ENCODE measurements around the gene PDGFC. TPM values are rescaled to one million over a fixed set of nuclear protein-coding genes. Genes with fewer than 3 reads are reported as not detected.

The PDGFC gene
- total RNA-seq, 1 experiment from 2014 or later, result 4.5 TPM

GRCh38 chr4:156778093-156778492 lies 193.5 kb downstream of the PDGFC start:
- Mint-ChIP-seq H3K27ac (no peak overlapping the region), H3K9me3 (no peaks in the 10 kb centered on the region), H3K4me1 (peaks cover 4 to 6% of the 10 kb centered on the region in 2 experiments; a peak in 3 of 4 replicates), H3K27me3 (ENCODE audit: low read depth) (no peaks in the 10 kb centered on the region), H3K4me3 (no peak overlapping the region), H3K36me3 (ENCODE audit: insufficient read depth in 1 of 3, low read depth in 3 of 3) (no peaks in the 10 kb centered on the region)
- no peaks in the 10 kb centered on the region; the same call in 1 of the 2 replicates for H3K27me3 ChIP-seq (ENCODE audit: insufficient read depth, low read length)
- no CpG with 5 or more reads among the region's 1 CpG for WGBS (ENCODE audit: extremely low coverage, insufficient read length, low lambda C conversion rate)
- H2AFZ ChIP-seq (ENCODE audit: low read length), result no peak overlapping the region
- no peaks in the 10 kb centered on the region for H3K9me3 ChIP-seq (ENCODE audit: control insufficient read depth, low read depth, low read length)
- no peak overlapping the region for H3T11ph ChIP-seq (ENCODE audit: low read length)
- no peak overlapping the region for H3K23ac ChIP-seq (ENCODE audit: insufficient read length, low read depth, low read length)
- no peak for TF ChIP-seq CTCF (conservative IDR thresholded peaks at IDR 0.05)
- H4K20me1 ChIP-seq (ENCODE audit: control insufficient read depth, insufficient read depth, insufficient read length), result no peaks in the 10 kb centered on the region
- DNase-seq, result no peak
- H4K91ac ChIP-seq (ENCODE audit: insufficient read length, low read depth, low read length), result no peak overlapping the region
- no peak overlapping the region for H4K5ac ChIP-seq (ENCODE audit: insufficient read length, low read depth, low read length)
- no peak overlapping the region for H3K4me2 ChIP-seq (ENCODE audit: insufficient read depth, insufficient read length, low read length)
- no peaks in the 10 kb centered on the region for H3K23me2 ChIP-seq (ENCODE audit: insufficient read length, low read depth, low read length, poor library complexity, severe bottlenecking)
- H3K79me1 ChIP-seq (ENCODE audit: insufficient read depth, low read depth, low read length, poor library complexity, severe bottlenecking), result no peaks in the 10 kb centered on the region
- no peak overlapping the region for H3K9ac ChIP-seq (ENCODE audit: extremely low read depth, insufficient read length, low read length)
- no peak overlapping the region for H3K18ac ChIP-seq (ENCODE audit: insufficient read length, low read depth, low read length)
- no peak overlapping the region for H3K4ac ChIP-seq (ENCODE audit: low read depth, low read length)
- H2BK120ac ChIP-seq (ENCODE audit: low read depth, low read length, poor library complexity, severe bottlenecking), result no peak overlapping the region
- no peaks in the 10 kb centered on the region for H3K79me2 ChIP-seq (ENCODE audit: insufficient read depth, low read length)
- no peak overlapping the region for H4K8ac ChIP-seq (replicated peaks; ENCODE audit: insufficient read length, low read depth, low read length)
- no peak overlapping the region for H2BK20ac ChIP-seq (ENCODE audit: low read depth, low read length, poor library complexity, severe bottlenecking)
- no peak overlapping the region for H3K14ac ChIP-seq (ENCODE audit: insufficient read depth, low read length)
- H3K27ac ChIP-seq (ENCODE audit: insufficient read length, low read depth, low read length), result no peak overlapping the region
- no peak overlapping the region for H3K56ac ChIP-seq (ENCODE audit: insufficient read length, low read depth, low read length)
- no peak overlapping the region for H2AK5ac ChIP-seq (ENCODE audit: insufficient read length, low read length)
- H2BK12ac ChIP-seq (ENCODE audit: insufficient read length, low read depth, low read length), result no peak overlapping the region
- no peaks in the 10 kb centered on the region; the same call in 1 of the 2 replicates for H3K4me1 ChIP-seq (ENCODE audit: insufficient read depth, low read length)
- H2BK5ac ChIP-seq (ENCODE audit: insufficient read length, low read length), result no peak overlapping the region
- no peak overlapping the region for H2BK15ac ChIP-seq (ENCODE audit: low read depth, low read length)
